HL-60 (cell line): Measurements from ENCODE around the gene GPR84.

Experiments used
- DNase-seq, 2 experiments: peaks; one replicate each; pipeline ENCODE4 v3.0.0-alpha.2; 2010 to 2020; ENCODE audit warnings: low read depth in 1 of 2, low spot score in 1 of 2
- H3K27ac ChIP-seq: fragments of 250-450 bp; sonication (Bioruptor Pico); replicated peaks from 2 replicates; pipeline ENCODE4 v1.5.1; 2020; ENCODE audit warnings: mild to moderate bottlenecking, moderate library complexity
- H3K27me3 ChIP-seq: fragments of 250-450 bp; sonication (Bioruptor Pico); 2 replicates; pipeline ENCODE4 v1.5.1; 2021; ENCODE audit warnings: mild to moderate bottlenecking, moderate library complexity; ENCODE audit not compliant: insufficient read depth, poor library complexity, severe bottlenecking
- H3K4me3 ChIP-seq: replicated peaks from 2 replicates; pipeline ENCODE4 v1.5.1; 2011; ENCODE audit warnings: mild to moderate bottlenecking, control low read depth, low read length; ENCODE audit not compliant: insufficient read depth
- GABPA ChIP-seq: IDR thresholded peaks from 2 replicates; pipeline ENCODE4 v1.6.1; 2012; ENCODE audit warnings: low read depth
- POLR2AphosphoS5 ChIP-seq: IDR thresholded peaks from 2 replicates; pipeline ENCODE4 v1.6.1; 2012; ENCODE audit warnings: low read depth
- SPI1 ChIP-seq: IDR thresholded peaks from 2 replicates; pipeline ENCODE4 v1.6.1; 2012; ENCODE audit warnings: low read depth, mild to moderate bottlenecking, borderline replicate concordance
- TF ChIP-seq, protein P1 (sequence below): IDR thresholded peaks from 2 replicates; pipeline ENCODE4 v1.6.1; 2012; ENCODE audit warnings: low read depth; ENCODE audit not compliant: insufficient replicate concordance
- TF ChIP-seq, protein P2 (sequence below): IDR thresholded peaks from one replicate; pipeline ENCODE4 v1.5.1; 2011; ENCODE audit warnings: low read length, control low read depth, inconsistent platforms; ENCODE audit not compliant: insufficient read depth

GPR84 gene

DNA sequence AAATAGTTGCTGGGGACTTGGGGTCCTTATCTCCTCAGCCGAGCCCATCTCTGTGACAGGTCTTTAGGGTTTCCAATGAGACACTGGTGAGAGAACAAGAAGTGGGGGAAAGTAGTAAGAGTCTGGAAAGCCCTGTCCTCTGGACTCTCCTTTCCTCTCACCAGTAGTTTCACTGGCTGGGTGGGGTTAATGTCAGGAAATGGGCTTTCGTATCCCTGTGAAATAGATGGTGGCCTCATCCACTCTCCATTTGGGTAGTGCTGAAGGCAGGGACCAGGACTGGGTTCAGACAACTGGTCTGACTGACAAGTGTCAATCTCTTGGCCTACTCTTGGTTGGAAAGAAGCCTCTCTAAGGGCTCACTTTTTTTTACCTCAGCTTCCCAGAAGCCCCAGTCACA is 12.7 kb upstream of the GPR84 start:
- Histone ChIP-seq H3K4me3 (no peak overlapping the region), H3K27me3 (no peaks in the 10 kb centered on the region), H3K27ac (no peak overlapping the region)
- TF ChIP-seq SPI1 (no peak), POLR2AphosphoS5 (no peak)
- TF ChIP-seq, protein P1, sequence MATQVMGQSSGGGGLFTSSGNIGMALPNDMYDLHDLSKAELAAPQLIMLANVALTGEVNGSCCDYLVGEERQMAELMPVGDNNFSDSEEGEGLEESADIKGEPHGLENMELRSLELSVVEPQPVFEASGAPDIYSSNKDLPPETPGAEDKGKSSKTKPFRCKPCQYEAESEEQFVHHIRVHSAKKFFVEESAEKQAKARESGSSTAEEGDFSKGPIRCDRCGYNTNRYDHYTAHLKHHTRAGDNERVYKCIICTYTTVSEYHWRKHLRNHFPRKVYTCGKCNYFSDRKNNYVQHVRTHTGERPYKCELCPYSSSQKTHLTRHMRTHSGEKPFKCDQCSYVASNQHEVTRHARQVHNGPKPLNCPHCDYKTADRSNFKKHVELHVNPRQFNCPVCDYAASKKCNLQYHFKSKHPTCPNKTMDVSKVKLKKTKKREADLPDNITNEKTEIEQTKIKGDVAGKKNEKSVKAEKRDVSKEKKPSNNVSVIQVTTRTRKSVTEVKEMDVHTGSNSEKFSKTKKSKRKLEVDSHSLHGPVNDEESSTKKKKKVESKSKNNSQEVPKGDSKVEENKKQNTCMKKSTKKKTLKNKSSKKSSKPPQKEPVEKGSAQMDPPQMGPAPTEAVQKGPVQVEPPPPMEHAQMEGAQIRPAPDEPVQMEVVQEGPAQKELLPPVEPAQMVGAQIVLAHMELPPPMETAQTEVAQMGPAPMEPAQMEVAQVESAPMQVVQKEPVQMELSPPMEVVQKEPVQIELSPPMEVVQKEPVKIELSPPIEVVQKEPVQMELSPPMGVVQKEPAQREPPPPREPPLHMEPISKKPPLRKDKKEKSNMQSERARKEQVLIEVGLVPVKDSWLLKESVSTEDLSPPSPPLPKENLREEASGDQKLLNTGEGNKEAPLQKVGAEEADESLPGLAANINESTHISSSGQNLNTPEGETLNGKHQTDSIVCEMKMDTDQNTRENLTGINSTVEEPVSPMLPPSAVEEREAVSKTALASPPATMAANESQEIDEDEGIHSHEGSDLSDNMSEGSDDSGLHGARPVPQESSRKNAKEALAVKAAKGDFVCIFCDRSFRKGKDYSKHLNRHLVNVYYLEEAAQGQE: peak; percentile 47
- DNase-seq: no peak

- no peak for DNase-seq
- no peak overlapping the region for H3K4me3 ChIP-seq
- TF ChIP-seq GABPA (no peak), SPI1 (no peak), POLR2AphosphoS5 (no peak)
- TF ChIP-seq, protein P2, sequence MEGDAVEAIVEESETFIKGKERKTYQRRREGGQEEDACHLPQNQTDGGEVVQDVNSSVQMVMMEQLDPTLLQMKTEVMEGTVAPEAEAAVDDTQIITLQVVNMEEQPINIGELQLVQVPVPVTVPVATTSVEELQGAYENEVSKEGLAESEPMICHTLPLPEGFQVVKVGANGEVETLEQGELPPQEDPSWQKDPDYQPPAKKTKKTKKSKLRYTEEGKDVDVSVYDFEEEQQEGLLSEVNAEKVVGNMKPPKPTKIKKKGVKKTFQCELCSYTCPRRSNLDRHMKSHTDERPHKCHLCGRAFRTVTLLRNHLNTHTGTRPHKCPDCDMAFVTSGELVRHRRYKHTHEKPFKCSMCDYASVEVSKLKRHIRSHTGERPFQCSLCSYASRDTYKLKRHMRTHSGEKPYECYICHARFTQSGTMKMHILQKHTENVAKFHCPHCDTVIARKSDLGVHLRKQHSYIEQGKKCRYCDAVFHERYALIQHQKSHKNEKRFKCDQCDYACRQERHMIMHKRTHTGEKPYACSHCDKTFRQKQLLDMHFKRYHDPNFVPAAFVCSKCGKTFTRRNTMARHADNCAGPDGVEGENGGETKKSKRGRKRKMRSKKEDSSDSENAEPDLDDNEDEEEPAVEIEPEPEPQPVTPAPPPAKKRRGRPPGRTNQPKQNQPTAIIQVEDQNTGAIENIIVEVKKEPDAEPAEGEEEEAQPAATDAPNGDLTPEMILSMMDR: no peak
- TF ChIP-seq, protein P1: no peak
- H3K27ac ChIP-seq: no peak overlapping the region
- no peaks in the 10 kb centered on the region for H3K27me3 ChIP-seq
Measured at GRCh38 chr12:54376596-54376995, 12.3 kb upstream of the GPR84 start.

GRCh38 chr12:54375259-54375579 is 10.9 kb upstream of the GPR84 start:
- TF ChIP-seq POLR2AphosphoS5 (no peak), GABPA (no peak), SPI1 (no peak)
- TF ChIP-seq, protein P1: no peak
- TF ChIP-seq, protein P2: no peak
- no peak for DNase-seq
- Histone ChIP-seq H3K27me3 (no peaks in the 10 kb centered on the region), H3K27ac (no peak overlapping the region), H3K4me3 (no peak overlapping the region)
